HepG2 (cell line): ENCODE measurements around the gene P2RY6. TPM values are rescaled to one million over a fixed set of nuclear protein-coding genes. Genes with fewer than 3 reads are reported as not detected.

Source experiments
- AGO2 ChIP-seq: fragments of 200-400 bp; formaldehyde crosslinking; optimal IDR thresholded peaks from 2 replicates; pipeline ENCODE3; 2017; ENCODE audit warnings: mild to moderate bottlenecking, low read depth, low read length, moderate library complexity
- CENPT ChIP-seq: sonication (generic); formaldehyde crosslinking; IDR thresholded peaks from 2 replicates; pipeline ENCODE4 v1.8.0; 2022; ENCODE audit warnings: low read depth, mild to moderate bottlenecking, moderate library complexity, missing genetic modification reagents
- ELK4 ChIP-seq: sonication (generic); formaldehyde crosslinking; IDR thresholded peaks from 2 replicates; pipeline ENCODE4 v1.9.0; 2021; ENCODE audit warnings: missing genetic modification reagents, borderline replicate concordance
- ETV5 ChIP-seq: IDR thresholded peaks from 2 replicates; pipeline ENCODE4 v1.6.1; 2018; ENCODE audit warnings: missing biosample characterization, missing genetic modification reagents, inconsistent platforms, borderline replicate concordance
- FOXP4 ChIP-seq: sonication (generic); formaldehyde crosslinking; IDR thresholded peaks from 2 replicates; pipeline ENCODE4 v1.4.0; 2020; ENCODE audit warnings: missing genetic modification reagents
- GABPB1 ChIP-seq: IDR thresholded peaks from 2 replicates; pipeline ENCODE4 v1.6.1; 2016; ENCODE audit warnings: mild to moderate bottlenecking, missing genetic modification reagents, moderate library complexity, missing compliant biosample characterization
- NAIF1 ChIP-seq: sonication (generic); formaldehyde crosslinking; IDR thresholded peaks from 2 replicates; pipeline ENCODE4 v1.5.0; 2020; ENCODE audit warnings: mild to moderate bottlenecking, missing genetic modification reagents, borderline replicate concordance
- TBP ChIP-seq: sonication (generic); formaldehyde crosslinking; IDR thresholded peaks from 2 replicates; pipeline ENCODE4 v1.5.0; 2020; ENCODE audit warnings: missing genetic modification reagents
- THAP9 ChIP-seq: sonication (generic); formaldehyde crosslinking; IDR thresholded peaks from 2 replicates; pipeline ENCODE4; 2020; ENCODE audit warnings: missing genetic modification reagents, mild to moderate bottlenecking, borderline replicate concordance
- TIGD3 ChIP-seq: sonication (generic); formaldehyde crosslinking; IDR thresholded peaks from 2 replicates; pipeline ENCODE4 v1.5.1; 2020; ENCODE audit warnings: mild to moderate bottlenecking, missing genetic modification reagents, borderline replicate concordance
- ZNF547 ChIP-seq: sonication (generic); formaldehyde crosslinking; IDR thresholded peaks from 2 replicates; pipeline ENCODE4 v1.5.1; 2020; ENCODE audit warnings: mild to moderate bottlenecking, missing genetic modification reagents
- ZNF572 ChIP-seq: sonication (generic); formaldehyde crosslinking; IDR thresholded peaks from 2 replicates; pipeline ENCODE4 v1.5.1; 2020; ENCODE audit warnings: mild to moderate bottlenecking, missing genetic modification reagents
- ZNF776 ChIP-seq: sonication (generic); formaldehyde crosslinking; IDR thresholded peaks from 2 replicates; pipeline ENCODE4 v1.4.0; 2020; ENCODE audit warnings: mild to moderate bottlenecking, missing genetic modification reagents
- ZNF790 ChIP-seq: sonication (generic); formaldehyde crosslinking; IDR thresholded peaks from 2 replicates; pipeline ENCODE4 v1.8.0; 2022; ENCODE audit warnings: missing genetic modification reagents, mild to moderate bottlenecking, borderline replicate concordance
- ZNF83 ChIP-seq: sonication (generic); formaldehyde crosslinking; IDR thresholded peaks from 2 replicates; pipeline ENCODE4 v1.4.0; 2020; ENCODE audit warnings: missing genetic modification reagents, mild to moderate bottlenecking, borderline replicate concordance
- ZSCAN12 ChIP-seq: sonication (generic); formaldehyde crosslinking; IDR thresholded peaks from 2 replicates; pipeline ENCODE4 v1.9.0; 2021; ENCODE audit warnings: mild to moderate bottlenecking, missing genetic modification reagents
- polyA plus RNA-seq, 8 experiments: library from polyadenylated mRNA; depleted of rRNA in 3 of 8; stranded (reverse) in 7 of 8; unstranded in 1 of 8; fragments of >200 nt; fragmentation: Illumina TruSeq in 4 of 8; extraction: Trizol in 4 of 8; gene quantifications; 2 replicates each; pipeline versions ENCODE4 v1.2.1 to v1.2.3, GENCODE V29; 2011 to 2016; ENCODE audit warnings: low read depth in 4 of 8, missing spikeins in 1 of 8, mixed read lengths in 1 of 8; ENCODE audit not compliant: insufficient read depth in 1 of 8
- total RNA-seq, 5 experiments: library from RNA; depleted of rRNA; stranded (reverse); fragments of >200 nt; fragmentation: Illumina TruSeq; extraction: Trizol; gene quantifications; 2 replicates each; pipeline ENCODE4 v1.2.3, GENCODE V29; 2016; ENCODE audit warnings: low read depth in 1 of 5

Gene P2RY6
- total and polyA plus RNA-seq, 2 of the 13 experiments (the other 11 are each of a cell fraction or from before 2014, with no cell fraction given), result 0.09 to 0.29 TPM

- TF ChIP-seq NAIF1 (CRISPR knock-in tag), result peak; percentile 24; the same call in 1 of the 2 replicates
- TF ChIP-seq ZNF776, result no peak
- TF ChIP-seq TIGD3 (CRISPR knock-in tag), result no peak; the same call in 1 of the 2 replicates
- TF ChIP-seq FOXP4 (CRISPR knock-in tag), result peak; percentile 67
- no peak for TF ChIP-seq ZNF83 (CRISPR knock-in tag)
- peak; percentile 19 for TF ChIP-seq AGO2
- no peak for TF ChIP-seq ZNF790 (CRISPR knock-in tag)
- TF ChIP-seq THAP9 (CRISPR knock-in tag), result peak; percentile 37; the same call in 1 of the 2 replicates
- peak; percentile 80 for TF ChIP-seq GABPB1 (CRISPR knock-in tag)
- TF ChIP-seq ZSCAN12, result peak; percentile 89; the same call in 1 of the 2 replicates
- TF ChIP-seq ETV5 (CRISPR knock-in tag), result peak; percentile 66; the same call in 1 of the 2 replicates
- no peak for TF ChIP-seq ZNF572 (CRISPR knock-in tag)
- peak; percentile 76; the same call in 1 of the 2 replicates for TF ChIP-seq TBP (CRISPR knock-in tag)
- TF ChIP-seq ZNF547, result no peak
- TF ChIP-seq CENPT (CRISPR knock-in tag), result 0 out of 2 replicates have a peak, but pooled peaks have one; percentile 38
- TF ChIP-seq ELK4 (CRISPR knock-in tag), result no peak
Measured at GRCh38 chr11:73308961-73309919, 37.1 kb downstream of the P2RY6 start (continued).
